ENCODE results near the gene MTG2.
A peak's percentile ranks its signal among the peaks of the same experiment; 100 is the strongest.

Gene MTG2

GRCh38 chr20:62178316-62179161 is 4.3 kb upstream of the MTG2 start:
- H3K4me3 ChIP-seq, result no peak overlapping the region

GRCh38 chr20:62179162-62179504 is 3.7 kb upstream of the MTG2 start:
- TF ChIP-seq Cebpa-rat (IDR thresholded peaks at IDR 0.05), result no peak
- Histone ChIP-seq H3K36me3 (peaks cover 60% of the 10 kb centered on the region), H3K9ac (no peak overlapping the region), H4K20me1 (no peaks in the 10 kb centered on the region), H3K4me3 (no peak overlapping the region), H3K4me1 (peaks cover 17% of the 10 kb centered on the region), H3K9me3 (no peaks in the 10 kb centered on the region), H3K27me3 (no peaks in the 10 kb centered on the region), H3K4me2 (no peak overlapping the region), H3K27ac (no peak overlapping the region)

More at GRCh38 chr20:62178316-62179161, 4.3 kb upstream of the MTG2 start:
- Histone ChIP-seq H3K4me2 (no peak overlapping the region), H3K4me1 (peaks cover 11% of the 10 kb centered on the region), H4K20me1 (no peaks in the 10 kb centered on the region), H3K36me3 (peaks cover 66% of the 10 kb centered on the region), H3K27me3 (no peaks in the 10 kb centered on the region), H3K9ac (no peak overlapping the region), H3K27ac (no peak overlapping the region), H3K9me3 (no peaks in the 10 kb centered on the region)
- TF ChIP-seq Cebpa-rat (IDR thresholded peaks at IDR 0.05), result no peak

- Histone ChIP-seq H3K36me3 (peaks cover 34% of the 10 kb centered on the region), H3K4me3 (peak overlapping the region; percentile 87), H3K27me3 (no peaks in the 10 kb centered on the region), H3K4me2 (peak overlapping the region; percentile 94), H3K9ac (peak overlapping the region; percentile 95), H3K9me3 (no peaks in the 10 kb centered on the region), H4K20me1 (peaks cover 6% of the 10 kb centered on the region; the same call in 1 of the 2 replicates), H3K27ac (peak overlapping the region; percentile 95), H3K4me1 (peaks cover 29% of the 10 kb centered on the region)
- no peak for TF ChIP-seq Cebpa-rat (IDR thresholded peaks at IDR 0.05)
These were observed 1.0 kb upstream of the MTG2 start for GRCh38 chr20:62181808-62182207.

GRCh38 chr20:62183426-62184142 is 756 bp downstream of the MTG2 start:
- H3K27ac ChIP-seq, result peak overlapping the region; percentile 95
- H3K4me1 ChIP-seq, result peaks cover 34% of the 10 kb centered on the region
- no peaks in the 10 kb centered on the region for H3K9me3 ChIP-seq
- peak overlapping the region; percentile 95 for H3K9ac ChIP-seq
- peak overlapping the region; percentile 94 for H3K4me2 ChIP-seq
- H3K4me3 ChIP-seq, result peak overlapping the region; percentile 87
- peaks cover 17% of the 10 kb centered on the region for H3K36me3 ChIP-seq
- no peaks in the 10 kb centered on the region for H3K27me3 ChIP-seq
- H4K20me1 ChIP-seq, result peaks cover 21% of the 10 kb centered on the region; the same call in 1 of the 2 replicates
- no peak for TF ChIP-seq Cebpa-rat (IDR thresholded peaks at IDR 0.05)

- no peak overlapping the region for H3K4me2 ChIP-seq
- no peaks in the 10 kb centered on the region for H3K27me3 ChIP-seq
- peaks cover 22% of the 10 kb centered on the region for H3K36me3 ChIP-seq
- H3K27ac ChIP-seq, result no peak overlapping the region
- no peak for TF ChIP-seq Cebpa-rat (IDR thresholded peaks at IDR 0.05)
- no peaks in the 10 kb centered on the region for H3K9me3 ChIP-seq
- H3K4me1 ChIP-seq, result peaks cover 42% of the 10 kb centered on the region
- peaks cover 46% of the 10 kb centered on the region for H4K20me1 ChIP-seq
- H3K9ac ChIP-seq, result no peak overlapping the region
- no peak overlapping the region for H3K4me3 ChIP-seq
These were observed 3.2 kb downstream of the MTG2 start for GRCh38 chr20:62186096-62186426.

- Histone ChIP-seq H3K9ac (no peak overlapping the region), H3K27ac (no peak overlapping the region), H3K4me2 (no peak overlapping the region), H4K20me1 (peaks cover 57% of the 10 kb centered on the region), H3K4me1 (peaks cover 45% of the 10 kb centered on the region), H3K4me3 (no peak overlapping the region), H3K27me3 (no peaks in the 10 kb centered on the region), H3K36me3 (peaks cover 22% of the 10 kb centered on the region), H3K9me3 (no peaks in the 10 kb centered on the region)
- TF ChIP-seq Cebpa-rat (IDR thresholded peaks at IDR 0.05), result no peak
These were observed 4.3 kb downstream of the MTG2 start for GRCh38 chr20:62186887-62187866.

GRCh38 chr20:62190639-62191411 is 8.0 kb downstream of the MTG2 start:
- peak overlapping the region; percentile 17; the same call in 1 of the 2 replicates for H3K9ac ChIP-seq

DNA sequence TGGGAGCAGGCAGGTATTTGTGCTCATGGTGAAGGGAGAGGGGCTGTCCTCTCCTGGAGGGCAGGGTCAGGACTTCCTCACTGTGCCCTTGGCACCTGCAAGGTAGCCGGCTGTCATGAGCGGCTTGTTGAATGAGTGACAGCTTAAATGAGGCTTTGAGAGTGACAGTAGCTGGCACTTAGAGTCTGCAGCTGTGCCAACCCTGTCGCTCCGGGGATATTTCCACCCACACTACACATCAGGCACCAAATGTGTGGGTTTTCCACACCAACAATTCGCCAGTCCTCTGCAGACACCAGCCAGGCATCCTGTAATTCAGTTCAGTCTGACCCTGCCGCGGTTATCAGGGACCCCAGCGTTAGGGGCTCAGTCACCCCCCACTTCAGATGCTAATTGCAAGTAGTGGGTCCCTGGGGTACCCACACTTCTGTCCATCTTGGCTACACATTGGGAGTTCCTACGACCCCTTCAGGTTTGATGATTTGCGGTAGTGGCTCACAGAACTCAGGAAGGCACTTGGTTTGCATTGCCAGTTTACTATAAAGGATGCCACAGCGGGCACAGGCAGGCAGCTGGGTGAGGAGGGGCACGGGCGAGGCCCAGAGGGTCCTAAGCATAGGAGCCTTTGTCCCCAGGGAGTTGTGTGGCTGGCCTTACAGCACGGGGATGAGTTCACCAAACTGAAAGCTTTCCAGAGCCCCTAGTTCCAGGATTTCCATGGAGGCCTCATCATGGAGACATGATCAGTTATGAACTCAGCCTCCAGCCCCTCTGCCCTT is 9.1 kb downstream of the MTG2 start:
- Histone ChIP-seq H3K36me3 (peaks cover 31% of the 10 kb centered on the region), H3K27me3 (no peaks in the 10 kb centered on the region), H3K4me1 (peaks cover 70% of the 10 kb centered on the region), H4K20me1 (peaks cover 91% of the 10 kb centered on the region), H3K4me2 (peak overlapping the region; percentile 78), H3K9me3 (no peaks in the 10 kb centered on the region), H3K9ac (peak overlapping the region; percentile 40; the same call in 1 of the 2 replicates), H3K27ac (peak overlapping the region; percentile 57), H3K4me3 (no peak overlapping the region)
- no peak for TF ChIP-seq Cebpa-rat (IDR thresholded peaks at IDR 0.05)

More at GRCh38 chr20:62190639-62191411, 8.0 kb downstream of the MTG2 start:
- H3K9me3 ChIP-seq, result no peaks in the 10 kb centered on the region
- H3K4me3 ChIP-seq, result no peak overlapping the region
- peak overlapping the region; percentile 78 for H3K4me2 ChIP-seq
- TF ChIP-seq Cebpa-rat (IDR thresholded peaks at IDR 0.05), result no peak
- peaks cover 31% of the 10 kb centered on the region for H3K36me3 ChIP-seq
- H4K20me1 ChIP-seq, result peaks cover 93% of the 10 kb centered on the region
- H3K27me3 ChIP-seq, result no peaks in the 10 kb centered on the region
- H3K4me1 ChIP-seq, result peaks cover 69% of the 10 kb centered on the region
- peak overlapping the region; percentile 57; the same call in 1 of the 2 replicates for H3K27ac ChIP-seq

Measured in BLaER1 (cell line).